ENCODE measurements around the gene TBC1D30.

- TF ChIP-seq, protein P1, sequence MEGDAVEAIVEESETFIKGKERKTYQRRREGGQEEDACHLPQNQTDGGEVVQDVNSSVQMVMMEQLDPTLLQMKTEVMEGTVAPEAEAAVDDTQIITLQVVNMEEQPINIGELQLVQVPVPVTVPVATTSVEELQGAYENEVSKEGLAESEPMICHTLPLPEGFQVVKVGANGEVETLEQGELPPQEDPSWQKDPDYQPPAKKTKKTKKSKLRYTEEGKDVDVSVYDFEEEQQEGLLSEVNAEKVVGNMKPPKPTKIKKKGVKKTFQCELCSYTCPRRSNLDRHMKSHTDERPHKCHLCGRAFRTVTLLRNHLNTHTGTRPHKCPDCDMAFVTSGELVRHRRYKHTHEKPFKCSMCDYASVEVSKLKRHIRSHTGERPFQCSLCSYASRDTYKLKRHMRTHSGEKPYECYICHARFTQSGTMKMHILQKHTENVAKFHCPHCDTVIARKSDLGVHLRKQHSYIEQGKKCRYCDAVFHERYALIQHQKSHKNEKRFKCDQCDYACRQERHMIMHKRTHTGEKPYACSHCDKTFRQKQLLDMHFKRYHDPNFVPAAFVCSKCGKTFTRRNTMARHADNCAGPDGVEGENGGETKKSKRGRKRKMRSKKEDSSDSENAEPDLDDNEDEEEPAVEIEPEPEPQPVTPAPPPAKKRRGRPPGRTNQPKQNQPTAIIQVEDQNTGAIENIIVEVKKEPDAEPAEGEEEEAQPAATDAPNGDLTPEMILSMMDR (IDR thresholded peaks at IDR 0.05; ENCODE audit: low read depth, low read length, missing input control): no peak
- no peak for TF ChIP-seq TAF1 (conservative IDR thresholded peaks at IDR 0.05)
- TF ChIP-seq GABPA (IDR thresholded peaks at IDR 0.05 in 1 of 2, conservative IDR thresholded peaks at IDR 0.05 in 1 of 2): no peak
These were observed 33.4 kb upstream of the TBC1D30 start for GRCh38 chr12:64791036-64791435.
